NCI-H82 treated with DMSO at 0.1 percent for 48 hours (cell line): ENCODE results near the gene CDT1.

Source experiments
- DNase-seq: peaks from one replicate; lab custom pipeline; 2025; ENCODE audit not compliant: unreplicated experiment; lab: John Stamatoyannopoulos, UW

The CDT1 gene

DNA sequence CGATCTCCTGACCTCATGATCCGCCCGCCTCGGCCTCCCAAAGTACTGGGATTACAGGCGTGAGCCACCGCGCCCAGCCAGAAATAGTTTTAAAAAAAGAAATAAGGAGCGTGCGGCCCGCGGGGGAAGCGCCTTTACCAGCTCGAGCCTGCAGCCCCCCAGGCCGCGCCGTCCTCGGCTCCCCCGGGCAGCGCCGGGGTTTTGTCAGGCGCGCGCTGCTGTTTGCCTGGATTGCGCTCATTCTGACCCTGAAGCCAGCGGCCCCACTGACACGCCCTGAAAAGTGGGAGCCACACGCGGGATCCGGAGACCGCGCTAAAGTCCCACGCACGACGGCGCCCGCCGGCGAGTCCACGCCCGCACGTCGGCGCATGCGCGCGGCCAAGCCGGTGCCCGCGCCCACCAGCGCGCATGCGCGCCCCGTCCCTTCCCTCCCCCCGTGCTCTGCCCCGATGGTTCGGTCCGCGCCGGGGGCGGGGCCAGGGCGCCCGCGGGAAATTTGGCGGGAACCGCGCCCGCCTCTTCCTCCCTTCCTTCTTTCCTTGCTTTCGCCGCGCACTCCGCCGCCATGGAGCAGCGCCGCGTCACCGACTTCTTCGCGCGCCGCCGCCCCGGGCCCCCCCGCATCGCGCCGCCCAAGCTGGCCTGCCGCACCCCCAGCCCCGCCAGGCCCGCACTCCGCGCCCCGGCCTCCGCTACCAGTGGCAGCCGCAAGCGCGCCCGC, at the start of gene CDT1:
TSS of gene CDT1 (plus strand) at position 526 of the 724 bp plus-strand sequence. CDS start at position 569, 43 bp downstream.
- DNase-seq = peak; percentile 24

DNA sequence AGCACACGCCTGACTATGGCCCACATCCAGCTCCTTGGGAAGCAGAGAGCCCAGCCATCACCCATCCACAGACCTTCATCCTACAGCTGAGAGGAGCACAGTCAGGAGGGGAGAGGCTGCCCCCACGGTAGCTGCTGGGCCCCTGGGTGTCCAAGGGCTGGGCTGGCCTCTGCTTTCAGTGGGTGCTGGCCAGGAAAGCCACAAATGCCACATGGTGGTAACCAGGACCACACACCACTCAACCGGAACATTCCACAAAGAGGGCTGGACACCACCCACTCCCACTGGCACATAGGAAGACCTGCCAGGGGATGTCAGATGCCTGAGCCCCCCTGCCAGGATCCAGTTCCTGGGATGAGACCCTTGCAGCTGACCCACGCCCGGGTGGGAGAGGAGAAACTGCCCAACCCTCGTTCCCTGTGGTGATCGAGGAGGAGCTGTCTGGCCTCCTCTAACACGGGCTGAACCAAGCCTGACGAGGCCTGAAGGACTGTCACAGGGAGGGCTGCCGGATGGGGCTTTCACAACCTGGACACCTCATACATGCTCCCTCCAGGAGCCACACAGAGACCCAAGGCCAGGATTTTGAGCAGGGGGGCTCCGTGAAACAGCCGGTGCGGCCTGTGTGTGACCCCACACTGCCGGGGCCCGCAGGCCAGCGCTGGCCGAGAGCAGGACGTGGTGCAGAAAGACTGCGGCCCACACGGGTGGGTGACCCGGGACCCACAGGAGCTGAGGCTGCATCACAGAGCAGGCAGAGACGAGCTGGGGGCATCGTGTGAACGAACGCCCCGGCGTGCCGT, 49.3 kb upstream of the CDT1 start:
- no peak for DNase-seq

DNA sequence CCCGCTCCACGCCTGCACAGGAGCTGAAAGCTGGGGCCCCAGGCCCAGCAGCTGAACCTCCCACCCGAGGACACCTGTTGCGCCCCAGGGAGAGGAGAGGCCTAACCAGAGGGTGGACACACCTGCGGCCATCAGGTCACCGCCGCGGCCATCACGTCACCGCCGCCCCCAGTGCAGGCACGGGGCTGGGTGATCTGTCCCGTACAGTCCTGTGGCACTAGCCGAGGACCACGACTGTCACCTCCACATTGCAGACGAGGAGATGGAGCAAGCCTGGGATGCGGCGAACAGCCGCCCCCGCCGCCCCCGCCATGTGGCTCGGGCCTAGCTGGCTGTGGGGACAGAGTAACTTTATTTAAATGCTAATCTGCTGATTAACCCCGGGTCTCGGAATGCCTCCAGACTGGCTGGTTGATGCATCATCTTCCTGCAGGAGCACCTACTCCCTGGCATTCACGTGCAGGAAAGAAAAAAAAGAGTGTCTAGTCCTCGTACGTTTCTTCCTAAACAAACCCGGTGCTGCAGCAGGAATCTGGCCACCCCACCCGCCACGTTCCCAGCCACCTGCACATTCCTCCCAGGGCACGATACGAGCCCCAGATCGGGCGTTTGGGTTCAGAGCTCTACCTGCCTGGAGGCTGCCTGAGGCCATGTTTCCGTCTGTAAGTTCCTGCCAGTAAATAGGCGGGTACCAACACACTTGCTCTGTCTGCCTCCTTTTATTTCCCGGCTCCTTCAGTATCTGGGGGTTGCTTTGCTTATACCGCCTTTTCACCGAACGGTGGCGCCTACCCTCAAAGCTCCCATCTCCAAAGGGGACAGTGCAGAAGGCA, 48.5 kb upstream of the CDT1 start:
- DNase-seq = peak; percentile 25

DNA sequence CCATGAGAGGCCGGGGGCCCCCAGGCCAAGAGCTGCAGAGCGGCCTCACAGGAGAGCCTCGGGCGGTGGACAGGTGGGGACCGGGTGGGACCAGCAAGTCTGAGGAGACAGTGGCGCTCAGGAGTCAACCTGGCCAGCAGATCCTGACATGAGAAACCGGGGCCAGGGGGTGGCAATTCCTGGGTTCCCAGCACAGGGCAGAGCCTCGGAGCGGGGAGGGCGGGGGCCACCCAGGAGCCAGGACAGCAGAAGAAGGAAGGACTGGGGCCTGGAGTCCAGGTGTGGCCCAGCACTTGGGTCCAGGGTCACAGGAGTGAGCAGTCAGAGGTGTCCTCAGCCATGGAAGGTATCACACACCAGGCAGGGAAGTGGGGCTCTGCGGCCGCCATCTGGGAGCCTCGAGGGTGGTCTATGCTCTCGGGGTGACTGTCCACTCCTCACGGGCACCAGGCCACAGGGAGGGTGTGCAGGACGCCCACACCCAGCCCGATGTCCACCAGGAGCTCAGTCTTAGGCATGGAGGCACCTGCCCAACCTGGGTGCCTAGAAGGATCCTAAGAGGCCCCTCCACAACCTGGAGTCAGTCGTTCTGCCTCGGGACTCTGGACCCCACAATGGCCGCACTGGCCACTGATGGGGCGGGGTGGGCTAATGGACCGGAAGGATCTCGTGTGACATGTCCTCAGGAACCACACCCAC, 47.7 kb upstream of the CDT1 start:
- no peak for DNase-seq

DNA sequence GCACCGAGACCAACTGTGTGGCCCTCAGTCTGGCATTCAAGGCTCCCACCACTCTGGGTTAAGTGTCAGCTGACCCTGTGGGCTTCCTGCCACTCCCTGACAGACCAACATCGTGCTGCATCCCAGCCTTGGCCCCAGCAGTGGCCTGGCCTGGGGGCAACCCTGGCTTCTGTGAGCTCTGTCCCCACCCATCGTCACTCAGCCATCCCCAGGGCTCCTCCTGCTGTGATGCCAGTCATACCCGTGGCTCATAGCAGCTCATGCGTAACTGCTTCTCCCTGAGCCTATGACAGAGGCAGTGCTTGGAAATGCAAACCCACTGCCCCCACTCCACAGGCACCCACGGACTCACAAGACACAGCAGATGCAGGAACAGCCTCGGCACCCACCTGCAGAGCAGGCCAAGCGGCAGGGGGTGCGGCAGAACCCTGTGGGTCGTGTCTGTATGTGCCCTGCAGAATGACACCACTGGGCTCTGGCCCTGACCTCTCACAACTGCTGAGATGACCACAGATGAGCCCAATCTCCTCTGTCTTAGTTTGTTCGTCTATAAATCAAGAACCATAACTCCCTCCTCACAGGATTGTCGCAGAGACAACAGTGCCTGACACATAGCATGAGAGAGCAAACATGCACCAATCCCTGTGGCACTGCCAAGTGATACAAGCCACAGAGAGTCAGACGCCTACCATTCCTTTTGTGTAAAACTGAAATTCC, 45.2 kb upstream of the CDT1 start:
- no peak for DNase-seq

DNA sequence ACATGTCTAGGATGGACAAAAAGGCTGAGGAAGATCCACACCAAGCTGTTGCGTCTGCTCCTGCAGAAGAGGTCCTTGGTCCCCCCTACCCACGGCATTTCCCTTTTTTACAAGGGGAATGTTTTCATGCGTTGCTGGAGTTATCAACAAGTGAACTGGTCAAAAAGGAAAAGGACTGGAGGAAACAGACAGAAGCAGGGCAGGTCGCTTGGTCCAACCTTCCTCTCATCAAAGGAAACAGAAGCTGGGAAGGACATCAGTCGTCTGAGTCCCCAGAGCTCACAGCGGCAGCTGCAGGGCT, 44.7 kb upstream of the CDT1 start:
- DNase-seq = no peak

DNA sequence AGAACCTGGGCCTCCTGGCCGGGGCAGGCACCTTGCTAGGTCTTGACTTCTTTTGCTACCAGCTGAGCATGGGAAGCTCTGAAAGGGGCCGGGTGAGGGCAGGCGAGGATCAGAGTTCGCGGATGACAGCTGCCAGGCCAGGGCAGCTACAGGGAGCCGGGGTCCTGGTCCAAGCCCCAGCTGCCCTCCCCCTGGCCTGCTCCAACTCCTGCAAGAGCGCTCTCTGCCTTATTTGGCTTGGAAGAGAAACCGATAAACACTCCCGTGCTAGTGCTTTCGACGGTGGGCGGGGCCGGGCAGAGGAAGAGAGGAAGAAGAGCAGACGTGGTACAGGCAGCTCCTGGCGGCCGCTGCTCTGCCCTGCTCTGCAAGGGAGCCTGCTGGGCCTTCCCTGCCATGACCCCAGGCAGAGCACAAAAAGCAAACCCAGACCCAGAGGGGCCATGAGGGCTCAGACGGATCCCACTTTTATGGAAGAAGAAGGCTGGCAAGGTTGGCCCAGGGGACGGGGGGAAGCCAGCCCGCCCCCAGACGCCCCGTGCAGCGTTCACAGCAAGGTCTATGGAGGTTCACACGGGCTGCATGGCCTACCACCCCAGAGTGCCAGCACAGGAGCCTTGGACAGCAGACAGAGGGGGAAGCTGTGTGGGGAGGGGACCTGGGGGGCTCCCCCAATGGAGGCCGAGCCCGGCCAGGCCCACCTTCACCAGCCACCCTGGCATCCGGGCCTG, 44.2 kb upstream of the CDT1 start:
- DNase-seq = no peak

DNA sequence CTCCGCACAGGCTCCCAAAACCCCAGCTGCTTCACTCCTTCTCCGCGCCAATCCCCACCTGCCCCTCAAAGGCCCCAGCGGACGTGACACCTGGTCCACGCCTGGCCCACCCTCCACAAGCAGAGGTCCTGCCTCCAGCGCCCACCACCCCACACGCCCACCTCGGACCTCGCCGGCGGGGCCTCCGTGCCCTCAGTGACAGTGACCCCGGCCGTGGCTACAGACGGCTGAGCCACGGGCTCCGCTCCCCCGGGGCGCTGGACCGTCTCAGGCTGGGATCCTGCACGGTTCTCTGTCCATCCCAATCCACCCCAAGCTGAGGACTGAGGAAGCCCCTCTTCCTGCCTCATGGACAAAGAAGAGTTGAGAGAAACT, 43.6 kb upstream of the CDT1 start:
- no peak for DNase-seq

DNA sequence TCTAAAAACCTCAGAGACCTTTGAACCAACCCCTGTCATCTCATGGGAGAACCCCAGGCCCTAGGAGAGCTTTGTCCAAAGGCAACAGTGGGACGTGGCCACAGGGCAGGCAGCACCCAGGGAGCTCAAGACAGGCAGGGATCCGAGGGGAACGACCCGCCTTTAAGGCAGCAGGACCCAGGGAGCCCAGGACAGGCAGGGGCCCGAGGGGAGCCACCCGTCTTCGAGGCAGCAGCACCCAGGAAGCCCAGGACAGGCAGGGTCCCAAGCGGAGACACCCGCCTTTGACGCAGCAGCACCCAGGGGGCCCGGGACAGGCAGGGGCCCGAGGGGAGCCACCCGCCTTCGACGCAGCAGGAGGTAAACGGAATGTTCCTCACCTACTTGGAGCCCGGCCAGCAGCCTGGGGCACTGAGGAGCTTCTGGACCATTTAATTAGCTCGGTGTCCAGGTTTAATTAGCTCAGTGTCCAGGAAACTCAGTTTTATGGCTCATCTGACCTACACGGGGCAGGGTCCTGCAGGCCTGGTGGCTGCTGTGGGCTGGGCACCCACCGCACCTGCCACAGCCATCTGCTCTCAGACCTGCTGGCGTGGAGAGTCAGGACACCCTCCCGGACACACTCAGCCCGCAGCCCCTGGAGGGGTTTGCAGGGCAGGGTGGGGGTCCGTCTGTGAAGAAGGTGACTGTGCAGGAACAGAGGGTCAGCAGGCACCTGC, 43.0 kb upstream of the CDT1 start:
- DNase-seq = no peak

DNA sequence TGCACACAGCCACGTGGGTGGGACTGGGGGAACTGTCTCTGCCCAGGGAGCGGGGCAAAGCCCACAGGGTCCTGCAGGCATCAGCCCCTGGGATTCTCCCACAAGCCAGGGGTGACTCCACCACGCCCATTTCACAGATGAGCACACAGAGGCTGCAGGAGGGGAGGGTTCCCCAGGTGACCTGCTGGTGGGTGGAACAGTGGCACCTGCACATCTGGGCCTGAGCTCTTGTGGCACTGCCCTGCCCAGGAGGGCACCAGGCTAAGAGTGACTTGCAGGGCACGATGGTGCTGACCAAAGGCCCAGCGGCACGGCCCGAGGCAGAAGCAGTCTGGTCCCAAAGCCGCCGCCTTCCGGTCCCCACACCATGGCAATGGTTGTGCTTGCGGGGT, 42.5 kb upstream of the CDT1 start:
- DNase-seq = no peak

DNA sequence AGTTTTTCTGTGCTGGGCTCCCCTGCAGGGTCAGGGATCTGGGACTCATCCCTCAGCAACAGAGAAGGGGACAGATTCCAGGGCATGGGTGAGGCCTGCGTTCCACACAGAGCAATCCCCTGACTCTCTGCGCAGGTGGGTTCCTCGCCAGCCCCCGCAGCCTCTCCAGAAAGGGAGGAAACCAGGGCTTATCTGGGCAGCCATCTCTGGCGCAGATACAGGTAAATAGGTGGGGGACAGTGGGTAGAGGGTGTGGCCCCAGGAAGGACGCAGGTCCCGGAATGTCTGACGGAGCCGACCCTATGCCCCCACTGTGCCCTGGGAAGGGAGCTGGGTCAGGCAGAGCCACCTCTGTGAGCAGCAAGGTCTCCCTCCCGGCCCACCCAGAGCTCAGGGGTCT, 41.8 kb upstream of the CDT1 start:
- no peak for DNase-seq

DNA sequence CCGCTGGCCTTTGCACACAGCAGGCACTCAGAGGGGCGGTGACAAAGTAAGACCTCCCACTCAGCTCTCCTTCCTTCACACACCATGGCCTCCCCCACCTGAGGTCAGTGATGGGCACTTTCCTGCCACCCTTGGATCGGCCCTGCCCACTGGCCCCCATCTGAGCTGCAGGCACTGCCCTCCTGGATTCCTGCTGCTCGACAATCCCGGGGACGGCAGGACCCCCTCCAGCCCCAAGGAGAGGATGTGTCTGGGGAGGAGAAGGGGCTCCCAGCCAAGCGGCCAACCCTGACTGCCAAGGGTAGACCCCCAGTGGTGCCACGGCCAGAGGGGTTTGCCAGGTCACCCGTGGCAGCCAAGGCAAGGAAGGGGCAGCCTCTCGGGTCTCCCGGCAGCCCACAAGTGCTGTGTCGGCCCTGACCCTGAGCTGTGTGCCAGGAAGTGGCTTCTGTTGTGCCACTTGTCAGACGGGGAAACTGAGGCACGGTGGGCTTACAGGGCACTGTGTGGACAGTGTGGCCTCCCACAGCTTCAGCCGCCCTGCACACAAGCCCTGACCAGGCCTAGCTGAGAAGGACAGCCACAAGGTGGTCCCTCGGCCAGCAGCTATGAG, 41.2 kb upstream of the CDT1 start:
- no peak for DNase-seq

DNA sequence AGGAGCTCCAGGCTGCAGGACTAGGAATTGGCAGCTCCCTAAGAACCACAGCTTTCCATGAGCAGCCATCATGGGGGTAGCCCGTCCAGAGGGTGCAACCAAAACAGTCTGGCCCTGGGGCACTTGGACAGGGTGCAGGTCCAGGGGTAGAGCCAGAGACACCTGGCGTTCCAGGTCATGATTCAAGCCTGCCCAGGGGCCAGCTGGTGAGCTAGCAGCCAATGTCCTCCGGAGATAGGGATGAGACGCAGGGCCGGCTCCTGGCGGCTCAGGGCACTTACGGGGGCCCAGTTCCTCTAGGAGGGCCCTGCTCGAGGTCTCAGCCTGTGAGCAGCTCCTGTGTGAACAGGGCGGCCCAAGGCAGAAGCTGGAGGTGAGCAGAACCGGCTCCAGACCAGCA, 40.6 kb upstream of the CDT1 start:
- no peak for DNase-seq

DNA sequence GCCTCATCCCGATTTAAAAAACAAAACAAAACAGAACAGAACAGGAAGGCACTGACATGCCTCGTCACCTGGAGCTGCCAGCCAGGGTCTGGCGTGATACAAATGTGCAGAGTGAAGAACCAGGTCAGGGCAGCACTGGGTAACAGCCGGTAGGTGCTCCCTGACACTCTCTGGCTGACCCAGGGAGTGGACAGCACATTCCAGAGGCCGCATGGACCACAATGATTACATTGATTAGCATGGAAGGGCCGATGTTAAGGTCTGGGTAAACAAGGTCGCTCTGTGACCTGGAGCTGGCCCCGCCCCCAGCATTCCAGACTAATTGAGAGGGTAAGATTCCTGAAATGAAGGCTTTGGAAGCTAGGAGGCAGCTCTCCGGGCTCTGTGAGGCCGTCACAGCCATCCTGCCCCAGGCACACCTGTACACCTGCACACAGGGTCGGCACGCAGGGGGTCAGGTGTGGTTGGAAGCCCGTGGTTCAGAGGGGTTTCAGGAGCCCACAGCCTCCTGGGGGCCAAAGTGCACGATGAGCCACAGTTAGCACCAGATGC, 40.0 kb upstream of the CDT1 start:
- no peak for DNase-seq

DNA sequence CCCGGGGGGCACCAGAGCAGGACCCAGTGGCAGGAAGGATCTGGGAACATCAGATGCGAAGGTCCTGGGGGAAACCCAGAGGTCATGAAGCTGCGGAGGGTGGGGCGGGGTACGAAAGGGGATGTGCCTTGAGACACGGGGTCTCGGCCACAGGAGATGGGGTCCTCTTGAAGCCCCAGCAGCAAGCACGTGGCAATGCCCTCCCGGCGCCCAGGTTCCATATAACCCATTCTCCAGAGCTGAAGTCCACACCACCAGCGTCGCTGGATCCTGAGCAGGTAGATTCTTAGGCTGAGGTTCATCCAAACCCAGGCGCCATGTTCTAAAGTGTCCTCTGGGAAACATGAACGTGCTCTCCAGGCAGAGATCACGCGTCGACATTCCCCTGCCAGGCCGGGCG, 39.5 kb upstream of the CDT1 start:
- DNase-seq = no peak

DNA sequence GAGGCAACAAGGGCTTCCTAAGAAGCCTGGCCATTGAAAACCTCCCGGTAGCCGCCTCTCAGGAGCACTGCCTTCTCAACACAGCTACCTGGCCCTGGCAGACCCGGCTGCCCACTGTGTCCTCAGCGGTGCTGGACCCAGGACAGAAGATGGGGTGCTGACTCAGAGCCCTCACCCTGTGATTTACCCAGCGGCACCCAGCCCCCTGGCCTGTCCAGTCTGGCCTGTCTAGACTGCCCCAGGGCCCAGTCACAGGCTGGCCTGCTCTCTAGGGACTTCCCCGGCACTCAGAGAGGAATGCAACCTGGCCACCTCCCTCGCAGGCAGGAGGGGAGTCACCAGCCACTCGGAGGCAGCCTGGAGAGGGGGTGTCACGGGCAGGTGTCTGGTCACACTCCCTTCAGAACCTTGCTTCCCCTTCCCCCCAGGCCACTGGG, 38.7 kb upstream of the CDT1 start:
- DNase-seq = no peak

DNA sequence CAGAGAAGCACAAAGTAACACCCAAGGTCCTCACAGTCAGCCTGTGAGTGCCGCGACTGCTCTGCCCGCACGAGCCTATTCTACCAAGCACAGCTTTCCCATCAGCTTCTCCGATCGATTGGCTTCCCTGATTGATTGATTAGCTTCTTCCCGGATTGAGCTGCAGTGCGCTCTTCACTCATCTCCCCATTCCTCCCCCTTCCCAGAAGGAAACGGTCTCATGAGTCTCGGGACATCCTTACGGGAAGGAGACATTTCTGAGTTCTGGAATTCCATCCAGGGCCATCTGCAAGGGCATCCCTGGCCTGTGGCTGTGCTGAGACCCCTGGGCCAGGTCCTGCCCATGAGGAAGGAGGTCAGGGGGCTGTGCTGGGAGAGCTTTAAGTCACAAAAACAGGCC, 36.6 kb upstream of the CDT1 start:
- DNase-seq = no peak

DNA sequence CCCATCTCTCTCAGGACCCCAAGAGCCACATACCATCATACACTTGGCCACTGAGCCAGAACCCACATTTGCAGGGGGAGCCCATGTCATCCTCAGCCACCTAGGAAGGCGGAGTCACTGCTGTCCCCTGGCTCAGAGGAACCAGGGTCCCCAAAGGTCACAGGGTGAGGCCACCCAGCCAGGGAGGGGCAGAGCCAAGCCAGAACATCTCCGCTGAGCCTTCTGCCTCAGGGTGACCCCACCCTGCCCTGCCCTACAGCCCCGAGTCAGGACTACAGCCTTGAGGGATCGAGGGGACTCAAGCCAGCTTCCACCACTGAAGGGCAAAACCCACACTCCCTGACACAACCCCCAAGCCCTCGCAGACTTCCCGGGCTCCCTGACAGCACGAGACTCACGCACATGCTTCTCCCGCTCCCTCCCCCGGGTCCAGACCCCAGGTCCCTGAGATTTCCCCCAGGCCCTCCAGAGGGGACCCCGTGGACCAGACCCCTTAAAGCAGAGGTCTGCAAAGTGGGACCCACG, 36.0 kb upstream of the CDT1 start:
- no peak for DNase-seq
